ENCODE data around the gene PDX1.

Gene PDX1

GRCh38 chr13:27919934-27920676, at the start of gene PDX1:
Gene PDX1, plus strand, starts transcription at chr13:27920000. Its CDS starts 139 bp downstream, at chr13:27920139.
- in situ Hi-C loops (cut with HindIII; ENCODE audit: low sequenced_read_pairs): no loop called here

GRCh38 chr13:27878274-27878673, 41.5 kb upstream of the PDX1 start:
- in situ Hi-C loops (cut with HindIII; ENCODE audit: low sequenced_read_pairs): no loop called here

- in situ Hi-C loops (cut with HindIII; ENCODE audit: low sequenced_read_pairs): no loop called here
Measured at GRCh38 chr13:27889471-27889870, 30.3 kb upstream of the PDX1 start.

GRCh38 chr13:27896726-27897125, 23.1 kb upstream of the PDX1 start:
- in situ Hi-C loops (cut with HindIII; ENCODE audit: low sequenced_read_pairs): no loop called here

GRCh38 chr13:27904719-27905118, 15.1 kb upstream of the PDX1 start:
- in situ Hi-C loops (cut with HindIII; ENCODE audit: low sequenced_read_pairs): no loop called here

GRCh38 chr13:27905650-27906049, 14.2 kb upstream of the PDX1 start:
- in situ Hi-C loops (cut with HindIII; ENCODE audit: low sequenced_read_pairs): no loop called here

- in situ Hi-C loops (cut with HindIII; ENCODE audit: low sequenced_read_pairs): no loop called here
Measured at GRCh38 chr13:27907121-27907787, 12.5 kb upstream of the PDX1 start.

GRCh38 chr13:27909378-27909777, 10.4 kb upstream of the PDX1 start:
- in situ Hi-C loops (cut with HindIII; ENCODE audit: low sequenced_read_pairs): no loop called here

- in situ Hi-C loops (cut with HindIII; ENCODE audit: low sequenced_read_pairs): no loop called here
Measured at GRCh38 chr13:27911521-27911920, 8.3 kb upstream of the PDX1 start.

GRCh38 chr13:27913160-27913559, 6.6 kb upstream of the PDX1 start:
- in situ Hi-C loops (cut with HindIII; ENCODE audit: low sequenced_read_pairs): no loop called here

GRCh38 chr13:27915301-27916207, 4.2 kb upstream of the PDX1 start:
- in situ Hi-C loops (cut with HindIII; ENCODE audit: low sequenced_read_pairs): no loop called here

GRCh38 chr13:27917121-27917947, 2.5 kb upstream of the PDX1 start:
- in situ Hi-C loops (cut with HindIII; ENCODE audit: low sequenced_read_pairs): no loop called here

GRCh38 chr13:27918041-27918917, 1.5 kb upstream of the PDX1 start:
- in situ Hi-C loops (cut with HindIII; ENCODE audit: low sequenced_read_pairs): no loop called here

GRCh38 chr13:27918918-27919658, 712 bp upstream of the PDX1 start:
- in situ Hi-C loops (cut with HindIII; ENCODE audit: low sequenced_read_pairs): no loop called here

GRCh38 chr13:27919659-27919933, 204 bp upstream of the PDX1 start:
- in situ Hi-C loops (cut with HindIII; ENCODE audit: low sequenced_read_pairs): no loop called here

GRCh38 chr13:27920677-27921420, 1.0 kb downstream of the PDX1 start:
- in situ Hi-C loops (cut with HindIII; ENCODE audit: low sequenced_read_pairs): no loop called here

GRCh38 chr13:27921421-27921960, 1.7 kb downstream of the PDX1 start:
- in situ Hi-C loops (cut with HindIII; ENCODE audit: low sequenced_read_pairs): no loop called here
